Posterior cingulate gyrus (tissue), 11 donors: ENCODE measurements around the gene SEC24D.
"Not testable (repeated sequence)": the region's sequence is repeated elsewhere in the genome, so short reads cannot be mapped to it uniquely, and the experiment has no call there.

Experiments
- DNase-seq, 10 donors: peaks; one replicate each; pipeline versions ENCODE4 v3.0.0 to v3.0.0-alpha.2; 2020 to 2021; ENCODE audit warnings: mixed read lengths in 3 of 10
- intact Hi-C: fragments of 100-400 bp; cut with DNase I; formaldehyde crosslinking; loops from one replicate; pipeline ENCODE4 v1.15.1; 2023

SEC24D gene

GRCh38 chr4:118776955-118777640 lies 58.8 kb downstream of the SEC24D start:
- intact Hi-C loops, DNase-seq: not testable (repeated sequence)

- no peak for DNase-seq
- intact Hi-C loops = no loop called here
Observed at GRCh38 chr4:118776157-118776954, 59.6 kb downstream of the SEC24D start.

- intact Hi-C loops = no loop called here
- DNase-seq = no peak
Observed at GRCh38 chr4:118775405-118775804, 60.5 kb downstream of the SEC24D start.

GRCh38 chr4:118774989-118775388 lies 60.9 kb downstream of the SEC24D start:
- no peak for DNase-seq
- intact Hi-C loops = no loop called here

- DNase-seq = no peak
- intact Hi-C loops = no loop called here
Observed at GRCh38 chr4:118774321-118774720, 61.6 kb downstream of the SEC24D start.

GRCh38 chr4:118773429-118773792 lies 62.5 kb downstream of the SEC24D start:
- intact Hi-C loops = loop anchor here (2.0 kb wide), 2 partner anchors 117 to 195 kb away; no protein-coding TSS in a partner anchor
- DNase-seq = no peak

- intact Hi-C loops = loop anchor here (2.0 kb wide), 2 partner anchors 118 to 196 kb away; no protein-coding TSS in a partner anchor
- no peak for DNase-seq
Observed at GRCh38 chr4:118772767-118773428, 63.0 kb downstream of the SEC24D start.

GRCh38 chr4:118772081-118772766 lies 63.7 kb downstream of the SEC24D start:
- no peak for DNase-seq
- intact Hi-C loops = loop anchor here (2.0 kb wide), 2 partner anchors 119 to 197 kb away; no protein-coding TSS in a partner anchor

GRCh38 chr4:118770741-118771187 lies 65.2 kb downstream of the SEC24D start:
- DNase-seq = no peak
- intact Hi-C loops = no loop called here

GRCh38 chr4:118769161-118769560 lies 66.8 kb downstream of the SEC24D start:
- intact Hi-C loops = no loop called here

GRCh38 chr4:118767109-118767508 lies 68.8 kb downstream of the SEC24D start:
- intact Hi-C loops = no loop called here
- DNase-seq = peak in 1 of 10 donors; percentile 63

More at GRCh38 chr4:118769161-118769560, 66.8 kb downstream of the SEC24D start:
- DNase-seq = no peak

- no peak for DNase-seq
- intact Hi-C loops = no loop called here
Observed at GRCh38 chr4:118765399-118765798, 70.5 kb downstream of the SEC24D start.

- DNase-seq = no peak
- intact Hi-C loops = no loop called here
Observed at GRCh38 chr4:118762730-118763477, 73.0 kb downstream of the SEC24D start.

GRCh38 chr4:118762155-118762554 lies 73.8 kb downstream of the SEC24D start:
- intact Hi-C loops = no loop called here
- DNase-seq = no peak

GRCh38 chr4:118761397-118762016 lies 74.4 kb downstream of the SEC24D start:
- DNase-seq = no peak
- intact Hi-C loops = no loop called here

GRCh38 chr4:118760493-118760892 lies 75.4 kb downstream of the SEC24D start:
- DNase-seq = no peak
- intact Hi-C loops = no loop called here

- intact Hi-C loops = no loop called here
- no peak for DNase-seq
Observed at GRCh38 chr4:118760092-118760491, 75.8 kb downstream of the SEC24D start.

GRCh38 chr4:118759481-118759880 lies 76.4 kb downstream of the SEC24D start:
- no peak for DNase-seq
- intact Hi-C loops = no loop called here

GRCh38 chr4:118758293-118758692 lies 77.6 kb downstream of the SEC24D start:
- intact Hi-C loops = no loop called here

More at GRCh38 chr4:118758293-118758692, 77.6 kb downstream of the SEC24D start:
- no peak for DNase-seq
